Upper lobe of left lung (tissue), 4 donors: ENCODE results near the gene RASA3.
"Not testable (repeated sequence)": the region's sequence is repeated elsewhere in the genome, so short reads cannot be mapped to it uniquely, and the experiment has no call there.

ENCODE experiments used
- EP300 ChIP-seq, 4 donors: sonication (generic); formaldehyde crosslinking; IDR thresholded peaks; one replicate each; pipeline ENCODE4 v1.5.1; 2017; ENCODE audit warnings: antibody characterized with exemption in 4 of 4, control low read depth in 2 of 4
- POLR2A ChIP-seq, 4 donors: fragments of 450-650 bp; IDR thresholded peaks; one replicate each; pipeline ENCODE4 v1.5.1; 2016 to 2017; ENCODE audit warnings: antibody characterized with exemption in 4 of 4, mild to moderate bottlenecking in 2 of 4

- TF ChIP-seq POLR2A, EP300 (IDR thresholded peaks at IDR 0.05): not testable (repeated sequence)
Observed at GRCh38 chr13:114098689-114099056, 33.8 kb downstream of the RASA3 start.
